Pancreas (tissue), 10 donors: Measurements from ENCODE around the gene HEATR9. TPM values are rescaled to one million over a fixed set of nuclear protein-coding genes. Genes with fewer than 3 reads are reported as not detected.

Source experiments
- ATAC-seq, 4 donors: fragments of 200-7000 bp; cut with Tn5 transposase; one replicate each; pipeline versions ENCODE4 v1.8.0 to v1.9.1; 2020; ENCODE audit warnings: mild to moderate bottlenecking in 4 of 4, moderate library complexity in 4 of 4
- DNase-seq, 6 donors: peaks; one replicate each; pipeline ENCODE4 v3.0.0-alpha.2; 2020
- FAIRE-seq: peaks from 2 replicates; lab custom pipeline; 2012; peaks lifted over from hg19 to GRCh38; lab: Jason Lieb, UNC
- H3K27ac ChIP-seq, 4 donors: fragments of 200-600 bp; sonication (generic); 1 replicate in 3 of 4; 2 replicates in 1 of 4; pipeline versions ENCODE4 v1.5.0 to v1.8.0; 2020
- H3K27me3 ChIP-seq, 4 donors: fragments of 200-600 bp; one replicate each; pipeline ENCODE4 v1.8.0; 2021
- H3K36me3 ChIP-seq, 3 donors: fragments of 200-600 bp; sonication (generic) in 1 of 3; one replicate each; pipeline versions ENCODE4 v1.5.0 to v1.8.0; 2020 to 2021
- H3K4me1 ChIP-seq, 3 donors: fragments of 200-600 bp; one replicate each; pipeline ENCODE4 v1.8.0; 2021
- H3K4me3 ChIP-seq, 4 donors: fragments of 200-600 bp; sonication (generic) in 2 of 4; one replicate each; pipeline versions ENCODE4 v1.5.0 to v1.8.0; 2020 to 2021
- H3K9me3 ChIP-seq, 4 donors: fragments of 200-600 bp; one replicate each; pipeline ENCODE4 v1.8.0; 2021
- CTCF ChIP-seq, 4 donors: fragments of 200-600 bp; sonication (generic) in 3 of 4; IDR thresholded peaks; one replicate each; pipeline versions ENCODE4 v1.5.0 to v1.8.0; 2021; ENCODE audit warnings: antibody characterized with exemption in 4 of 4
- WGBS, 2 donors: extraction: QIAGEN DNeasy Blood & Tissue Kit; methylation state at CpG; one replicate each; pipeline ENCODE4 v1.1.7; 2013; 5-methylcytosine and 5-hydroxymethylcytosine counted together
- intact Hi-C, 3 donors: fragments of 100-400 bp; cut with DNase I; formaldehyde crosslinking; loops; one replicate each; pipeline versions ENCODE4 v1.11.1 to v1.14.2; 2022
- polyA plus RNA-seq, 2 donors: library from polyadenylated mRNA; stranded (reverse); fragments of 200-250 nt; gene quantifications; one replicate each; pipeline ENCODE4 v1.2.3, GENCODE V29; 2013
- total RNA-seq, 6 donors: library from RNA; stranded (reverse); fragmentation: NEBNext Ultra II Directional in 4 of 6; extraction: Animal tissue kit (Norgen Biotek cat#: 25700) in 4 of 6; gene quantifications; one replicate each; pipeline versions ENCODE4 v1.2.1 to v1.2.4, GENCODE V29; 2021 to 2023
- donor health status: healthy with polysubstance abuse.
- donor health status: DM: no; HTN: no; CAD: no; lungs with moderate emphysema.
- donor health status: DM: no; HTN: no; CAD: no.
- donor health status: control.
- donor health status: control.
- donor health status: Bipolar disorder and iron deficiency.
- donor health status: DM: yes; HTN: yes; CAD: no.
- donor health status: DM: no; HTN: no; CAD: no.
- donor health status: DM: no; HTN: no; CAD: no.
- donor health status: DM: yes; HTN: yes; CAD: no.

The HEATR9 gene
- total RNA-seq (not detected), polyA plus RNA-seq (not detected)

GRCh38 chr17:35868737-35869136, at the start of gene HEATR9:
TSS of gene HEATR9 (minus strand) at chr17:35868891. CDS start at chr17:35868742, 149 bp downstream.
- no peaks in the 10 kb centered on the region for H3K4me1 ChIP-seq
- WGBS, 2 donors = 68 to 85% methylated on average over 3 of the region's 3 CpGs
- intact Hi-C loops = no loop called here
- H3K27me3 ChIP-seq = no peaks in the 10 kb centered on the region
- no peaks in the 10 kb centered on the region for H3K36me3 ChIP-seq
- DNase-seq (no peak), FAIRE-seq (no peak), ATAC-seq (no peak)
- H3K27ac ChIP-seq = no peak within 1 kb of the TSS
- H3K9me3 ChIP-seq = no peaks in the 10 kb centered on the region
- no peak for TF ChIP-seq CTCF (IDR thresholded peaks at IDR 0.05)
- no peak within 1 kb of the TSS for H3K4me3 ChIP-seq

GRCh38 chr17:35917519-35918213, 49.0 kb upstream of the HEATR9 start:
- no peak for DNase-seq
- 91 to 96% methylated on average over 29 of the region's 29 CpGs for WGBS, 2 donors
- TF ChIP-seq CTCF (IDR thresholded peaks at IDR 0.05) = no peak
- intact Hi-C loops = no loop called here
- no peaks in the 10 kb centered on the region for H3K27me3 ChIP-seq
- no peaks in the 10 kb centered on the region for H3K4me1 ChIP-seq
- no peak overlapping the region for H3K4me3 ChIP-seq
- no peaks in the 10 kb centered on the region for H3K9me3 ChIP-seq
- no peak overlapping the region for H3K27ac ChIP-seq
- no peak for FAIRE-seq
- ATAC-seq = no peak
- H3K36me3 ChIP-seq = no peaks in the 10 kb centered on the region

- ATAC-seq (no peak), DNase-seq (no peak), FAIRE-seq (no peak)
- H3K4me1 ChIP-seq = no peaks in the 10 kb centered on the region
- H3K36me3 ChIP-seq = no peaks in the 10 kb centered on the region
- H3K27me3 ChIP-seq = no peaks in the 10 kb centered on the region
- no peaks in the 10 kb centered on the region for H3K9me3 ChIP-seq
- intact Hi-C loops = no loop called here
- H3K27ac ChIP-seq = no peak overlapping the region
- H3K4me3 ChIP-seq = no peak overlapping the region
- TF ChIP-seq CTCF (IDR thresholded peaks at IDR 0.05) = no peak
- 53 to 73% methylated on average over 3 of the region's 3 CpGs for WGBS, 2 donors
Observed at GRCh38 chr17:35915153-35915964, 46.7 kb upstream of the HEATR9 start.

GRCh38 chr17:35914354-35914753, 45.7 kb upstream of the HEATR9 start:
- no peak for TF ChIP-seq CTCF (IDR thresholded peaks at IDR 0.05)
- intact Hi-C loops = no loop called here
- ATAC-seq (no peak), DNase-seq (no peak), FAIRE-seq (no peak)
- Histone ChIP-seq H3K36me3 (no peaks in the 10 kb centered on the region), H3K27ac (no peak overlapping the region), H3K4me1 (no peaks in the 10 kb centered on the region), H3K27me3 (no peaks in the 10 kb centered on the region), H3K9me3 (no peaks in the 10 kb centered on the region), H3K4me3 (no peak overlapping the region)
- WGBS, 2 donors = 44 to 60% methylated on average over 1 of the region's 1 CpG

- Histone ChIP-seq H3K4me1 (no peaks in the 10 kb centered on the region), H3K27ac (no peak overlapping the region), H3K36me3 (no peaks in the 10 kb centered on the region), H3K4me3 (no peak overlapping the region), H3K9me3 (no peaks in the 10 kb centered on the region), H3K27me3 (no peaks in the 10 kb centered on the region)
- no peak for ATAC-seq
- no peak for TF ChIP-seq CTCF (IDR thresholded peaks at IDR 0.05)
- DNase-seq = no peak
- intact Hi-C loops = no loop called here
- no peak for FAIRE-seq
- 75 to 83% methylated on average over 4 of the region's 4 CpGs for WGBS, 2 donors
Observed at GRCh38 chr17:35913609-35914008, 44.9 kb upstream of the HEATR9 start.
